Measurements from ENCODE around the gene HERPUD1.
A peak's percentile ranks its signal among the peaks of the same experiment; 100 is the strongest.
"Not testable (repeated sequence)": the region's sequence is repeated elsewhere in the genome, so short reads cannot be mapped to it uniquely, and the experiment has no call there.

Gene HERPUD1

GRCh38 chr16:56911771-56912571 is 20.0 kb upstream of the HERPUD1 start:
- no peak for DNase-seq

- no peak for DNase-seq
Observed at GRCh38 chr16:56912746-56913708, 18.9 kb upstream of the HERPUD1 start.

- DNase-seq = no peak
Observed at GRCh38 chr16:56914896-56915295, 17.0 kb upstream of the HERPUD1 start.

GRCh38 chr16:56915336-56916119 is 16.4 kb upstream of the HERPUD1 start:
- no peak for DNase-seq

- no peak for DNase-seq
Observed at GRCh38 chr16:56916571-56917403, 15.2 kb upstream of the HERPUD1 start.

GRCh38 chr16:56918467-56919012 is 13.4 kb upstream of the HERPUD1 start:
- DNase-seq = no peak

GRCh38 chr16:56919099-56919800 is 12.7 kb upstream of the HERPUD1 start:
- no peak for DNase-seq

GRCh38 chr16:56921571-56921970 is 10.4 kb upstream of the HERPUD1 start:
- no peak for DNase-seq

GRCh38 chr16:56923481-56924091 is 8.4 kb upstream of the HERPUD1 start:
- no peak for DNase-seq

GRCh38 chr16:56927471-56927870 is 4.5 kb upstream of the HERPUD1 start:
- no peak for DNase-seq

- no peak for DNase-seq
Observed at GRCh38 chr16:56929639-56930038, 2.3 kb upstream of the HERPUD1 start.

- peak; percentile 59 to 83 for DNase-seq
Observed at GRCh38 chr16:56930486-56931270, 1.3 kb upstream of the HERPUD1 start.

- DNase-seq = no peak
Observed at GRCh38 chr16:56931271-56931891, 561 bp upstream of the HERPUD1 start.

- DNase-seq = no peak
Observed at GRCh38 chr16:56932721-56933619, 1.0 kb downstream of the HERPUD1 start.

GRCh38 chr16:56933828-56934598 is 2.1 kb downstream of the HERPUD1 start:
- DNase-seq = no peak

- not testable (repeated sequence) for DNase-seq
Observed at GRCh38 chr16:56934599-56935145, 2.7 kb downstream of the HERPUD1 start.

- no peak for DNase-seq
Observed at GRCh38 chr16:56935201-56935600, 3.3 kb downstream of the HERPUD1 start.
